ENCODE results near the gene JAKMIP2.

DNA sequence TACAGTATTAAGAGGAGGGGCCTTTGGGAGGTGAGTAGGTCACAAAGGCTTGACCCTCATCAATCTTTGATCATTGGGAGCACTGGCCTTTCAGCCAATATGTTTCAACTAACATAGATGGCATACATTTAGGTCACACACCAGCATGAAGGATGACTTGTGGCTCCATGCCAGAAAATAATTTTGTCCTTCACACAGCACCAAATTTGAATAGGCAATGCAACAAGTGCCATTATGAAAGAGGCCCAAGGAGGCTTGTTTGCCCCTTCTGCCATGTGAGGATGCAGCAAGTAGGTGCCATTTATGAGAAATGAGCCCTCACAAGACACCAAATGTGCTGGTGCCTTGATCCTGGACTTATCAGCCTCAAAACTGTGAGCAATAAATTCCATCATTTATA lies 81.1 kb downstream of the JAKMIP2 start:
- TF ChIP-seq CTCF (IDR thresholded peaks at IDR 0.05) = no peak
- TF ChIP-seq POLR2A (IDR thresholded peaks at IDR 0.05) = no peak

Data from heart left ventricle (tissue), 13 donors.